Panc1 (cell line): ENCODE measurements around the gene UBL4B. TPM values are rescaled to one million over a fixed set of nuclear protein-coding genes. Genes with fewer than 3 reads are reported as not detected.

Experiments
- ATAC-seq: fragments of 200-7000 bp; cut with Tn5 transposase; 2 replicates; pipeline ENCODE4 v1.9.1; 2020; ENCODE audit warnings: mild to moderate bottlenecking, moderate library complexity
- BruUV-seq: library from RNA; stranded (reverse); fragments of 400-500 nt; replicated peaks from 2 replicates; lab custom pipeline; 2021; lab: Mats Ljungman, UMichigan
- CTCF ChIA-PET: fragments of 300-600 bp; sonication (Branson Sonifier 250); formaldehyde crosslinking; loops from one replicate; lab custom pipeline; 2022; ENCODE audit warnings: antibody characterized with exemption; lab: Charles Lee
- POLR2A ChIA-PET: fragments of 300-600 bp; sonication (Branson Sonifier 250); formaldehyde crosslinking; loops from one replicate; lab custom pipeline; 2022; ENCODE audit warnings: antibody characterized with exemption; lab: Charles Lee
- DNase-seq: peaks from one replicate; pipeline ENCODE4 v3.0.0-alpha.2; 2010; ENCODE audit warnings: low read depth, low spot score
- H3K27ac ChIP-seq: 2 replicates; pipeline ENCODE4 v1.5.1; 2011; ENCODE audit warnings: mild to moderate bottlenecking, low read length, inconsistent platforms
- H3K27me3 ChIP-seq: fragments of 200-500 bp; sonication (Bioruptor generic); 2 replicates; pipeline ENCODE4 v1.6.0; 2014; ENCODE audit warnings: low read length, inconsistent platforms; ENCODE audit not compliant: control insufficient read depth, insufficient read depth
- H3K36me3 ChIP-seq: fragments of 200-500 bp; sonication (Bioruptor generic); 2 replicates; pipeline ENCODE4 v1.5.1; 2014; ENCODE audit warnings: inconsistent platforms, mild to moderate bottlenecking, low read length, moderate library complexity; ENCODE audit not compliant: control insufficient read depth, insufficient read depth
- H3K4me1 ChIP-seq: 2 replicates; pipeline ENCODE4 v1.5.1; 2011; ENCODE audit warnings: inconsistent platforms, mild to moderate bottlenecking, low read length, moderate library complexity; ENCODE audit not compliant: control insufficient read depth, insufficient read depth
- H3K4me3 ChIP-seq, 2 experiments: 2 replicates each; pipeline ENCODE4 v1.5.1; 2011 to 2012; ENCODE audit warnings: low read depth in 2 of 2, low read length in 2 of 2, mild to moderate bottlenecking in 2 of 2, inconsistent platforms in 1 of 2, moderate library complexity in 1 of 2
- H3K9me3 ChIP-seq: fragments of 200-500 bp; sonication (Bioruptor generic); 2 replicates; pipeline ENCODE4 v1.5.1; 2014; ENCODE audit warnings: low read depth, mild to moderate bottlenecking, inconsistent platforms, low read length, moderate library complexity; ENCODE audit not compliant: control insufficient read depth, insufficient read depth
- POLR2AphosphoS5 ChIP-seq: IDR thresholded peaks from 2 replicates; pipeline ENCODE4 v1.6.1; 2012; ENCODE audit warnings: mild to moderate bottlenecking, low read depth, low read length, moderate library complexity
- REST ChIP-seq, 2 experiments: IDR thresholded peaks; 2 replicates each; pipeline ENCODE4 v1.6.1; 2011 to 2012; ENCODE audit warnings: low read depth in 2 of 2, control low read depth in 1 of 2, low read length in 1 of 2, mild to moderate bottlenecking in 1 of 2, moderate library complexity in 1 of 2; ENCODE audit not compliant: insufficient read depth in 1 of 2
- SIN3A ChIP-seq: IDR thresholded peaks from 2 replicates; pipeline ENCODE4 v1.6.1; 2012; ENCODE audit warnings: low read depth, mild to moderate bottlenecking, low read length, moderate library complexity, borderline replicate concordance; ENCODE audit not compliant: insufficient read depth
- TCF7L2 ChIP-seq: IDR thresholded peaks from 2 replicates; pipeline ENCODE4 v1.6.1; 2011; ENCODE audit warnings: mild to moderate bottlenecking, low read depth, low read length, inconsistent platforms
- in situ Hi-C: cut with HindIII; loops from 2 replicates; pipeline ENCODE4 v1.10.0; 2016; ENCODE audit warnings: low sequenced_read_pairs, low pct_unique_long_range_greater_than_20kb
- intact Hi-C: fragments of 100-400 bp; cut with micrococcal nuclease; formaldehyde crosslinking; loops from one replicate; pipeline ENCODE4 v1.10.0; 2022; ENCODE audit not compliant: unreplicated experiment
- total RNA-seq: library from RNA; stranded (reverse); gene quantifications from one replicate; pipeline ENCODE4 v1.2.1, GENCODE V29; 2021; ENCODE audit not compliant: unreplicated experiment
- TF ChIP-seq, protein P1 (sequence below): fragments of 450-650 bp; IDR thresholded peaks from 2 replicates; pipeline ENCODE4 v1.5.1; 2017; ENCODE audit warnings: mild to moderate bottlenecking

UBL4B gene
- total RNA-seq, 1 experiment from 2014 or later: not detected

- Histone ChIP-seq H3K9me3 (no peaks in the 10 kb centered on the region), H3K4me1 (no peaks in the 10 kb centered on the region), H3K27ac (no peak within 1 kb of the TSS), H3K4me3 (peak within 1 kb of the TSS; percentile 45 to 50), H3K27me3 (peaks cover 9% of the 10 kb centered on the region), H3K36me3 (no peaks in the 10 kb centered on the region)
- BruUV-seq: no TSS peak
- CTCF ChIA-PET: interaction anchor here (0.7 kb wide), 2 partner anchors 36 to 228 kb away, joined by 3 to 13 read pairs; no protein-coding TSS in a partner anchor
- POLR2A ChIA-PET: no interaction called here
- intact Hi-C loops (no loop called here), in situ Hi-C loops (no loop called here)
- peak; percentile 97 for ATAC-seq
- DNase-seq: no peak
- TF ChIP-seq, protein P1, sequence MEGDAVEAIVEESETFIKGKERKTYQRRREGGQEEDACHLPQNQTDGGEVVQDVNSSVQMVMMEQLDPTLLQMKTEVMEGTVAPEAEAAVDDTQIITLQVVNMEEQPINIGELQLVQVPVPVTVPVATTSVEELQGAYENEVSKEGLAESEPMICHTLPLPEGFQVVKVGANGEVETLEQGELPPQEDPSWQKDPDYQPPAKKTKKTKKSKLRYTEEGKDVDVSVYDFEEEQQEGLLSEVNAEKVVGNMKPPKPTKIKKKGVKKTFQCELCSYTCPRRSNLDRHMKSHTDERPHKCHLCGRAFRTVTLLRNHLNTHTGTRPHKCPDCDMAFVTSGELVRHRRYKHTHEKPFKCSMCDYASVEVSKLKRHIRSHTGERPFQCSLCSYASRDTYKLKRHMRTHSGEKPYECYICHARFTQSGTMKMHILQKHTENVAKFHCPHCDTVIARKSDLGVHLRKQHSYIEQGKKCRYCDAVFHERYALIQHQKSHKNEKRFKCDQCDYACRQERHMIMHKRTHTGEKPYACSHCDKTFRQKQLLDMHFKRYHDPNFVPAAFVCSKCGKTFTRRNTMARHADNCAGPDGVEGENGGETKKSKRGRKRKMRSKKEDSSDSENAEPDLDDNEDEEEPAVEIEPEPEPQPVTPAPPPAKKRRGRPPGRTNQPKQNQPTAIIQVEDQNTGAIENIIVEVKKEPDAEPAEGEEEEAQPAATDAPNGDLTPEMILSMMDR: no peak
- no peak for TF ChIP-seq TCF7L2
- TF ChIP-seq SIN3A: no peak
- no peak for TF ChIP-seq POLR2AphosphoS5
- no peak for TF ChIP-seq REST (IDR thresholded peaks at IDR 0.05; ENCODE audit: insufficient read depth in 1 of 2, low read depth in 2 of 2, low read length in 1 of 2)
Measured at GRCh38 chr1:110150330-110151174, 38.3 kb downstream of the UBL4B start, which contains the start of gene SLC6A17. Gene SLC6A17, plus strand, starts transcription at chr1:110150494. Its CDS starts 16,436 bp downstream, at chr1:110166930.

DNA sequence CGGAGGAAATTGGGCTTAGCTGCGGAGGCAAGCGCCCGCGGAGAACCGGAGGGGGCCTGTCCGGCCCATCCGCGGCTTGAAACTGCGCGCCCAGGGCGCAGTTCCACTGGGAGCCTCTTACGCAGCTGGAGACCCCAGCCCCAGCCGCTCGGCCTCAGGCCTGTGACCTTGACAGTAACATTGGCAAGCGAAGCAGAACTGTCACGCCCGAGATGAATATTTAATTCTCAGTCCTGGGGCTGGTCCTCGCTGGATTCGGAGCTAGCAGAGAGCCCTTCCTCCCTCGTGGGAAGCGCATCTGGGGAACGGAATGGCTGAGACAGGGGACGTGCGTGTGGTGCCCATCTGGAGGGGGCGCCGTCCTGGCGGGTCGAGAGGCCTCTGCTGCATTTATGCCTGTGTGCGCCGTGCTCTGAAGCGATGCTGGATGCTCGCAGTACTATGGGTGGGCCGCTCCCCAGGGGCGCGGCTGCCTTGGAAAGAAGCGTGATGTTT, 39.0 kb downstream of the UBL4B start:
- ATAC-seq: no peak
- peak overlapping the region; percentile 45 to 50 for H3K4me3 ChIP-seq

More for the DNA sequence above, 39.0 kb downstream of the UBL4B start:
- peaks cover 9% of the 10 kb centered on the region for H3K27me3 ChIP-seq
- intact Hi-C loops: no loop called here
- H3K9me3 ChIP-seq: no peaks in the 10 kb centered on the region
- ChIA-PET POLR2A (no interaction called here), CTCF (no interaction called here)
- H3K27ac ChIP-seq: no peak overlapping the region
- no peaks in the 10 kb centered on the region for H3K4me1 ChIP-seq
- no peak for DNase-seq
- no peaks in the 10 kb centered on the region for H3K36me3 ChIP-seq
- TF ChIP-seq TCF7L2: no peak
- TF ChIP-seq REST (IDR thresholded peaks at IDR 0.05; ENCODE audit: insufficient read depth in 1 of 2, low read depth in 2 of 2, low read length in 1 of 2): no peak
- TF ChIP-seq, protein P1: no peak
- TF ChIP-seq SIN3A: no peak
- no peak for TF ChIP-seq POLR2AphosphoS5
- no TSS peak for BruUV-seq
- in situ Hi-C loops: no loop called here
